HG03196 (cell line): ENCODE results near the gene FBXL5.
A peak's percentile ranks its signal among the peaks of the same experiment; 100 is the strongest.

ENCODE experiments used
- ATAC-seq: cut with Tn5 transposase; IDR thresholded peaks from one replicate; pipeline ENCODE4 v1.9.1; 2021; ENCODE audit not compliant: unreplicated experiment

Gene FBXL5

DNA sequence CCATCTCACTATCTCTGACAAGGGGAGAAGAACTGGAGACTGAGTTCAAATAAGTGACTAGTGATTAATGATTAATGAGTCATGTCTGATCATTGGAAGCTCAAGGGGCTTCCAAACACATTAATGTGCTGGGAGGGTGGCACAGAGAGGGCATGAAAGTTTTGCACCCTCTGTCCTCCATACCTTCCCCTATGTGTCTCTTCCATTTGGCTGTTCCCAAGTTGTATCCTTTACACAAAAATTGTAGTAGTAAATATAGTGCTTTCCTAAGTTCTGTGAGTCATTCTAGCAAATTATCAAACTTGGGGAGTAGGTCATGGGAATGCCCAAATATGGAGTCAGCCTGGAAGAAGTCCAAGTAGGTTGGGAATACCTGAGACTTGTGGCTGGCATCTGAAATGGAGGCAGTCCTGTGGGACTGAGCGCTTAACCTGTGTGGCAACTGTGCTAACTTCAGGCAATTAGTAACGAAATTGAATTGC is 22.4 kb upstream of the FBXL5 start:
- no peak for ATAC-seq

DNA sequence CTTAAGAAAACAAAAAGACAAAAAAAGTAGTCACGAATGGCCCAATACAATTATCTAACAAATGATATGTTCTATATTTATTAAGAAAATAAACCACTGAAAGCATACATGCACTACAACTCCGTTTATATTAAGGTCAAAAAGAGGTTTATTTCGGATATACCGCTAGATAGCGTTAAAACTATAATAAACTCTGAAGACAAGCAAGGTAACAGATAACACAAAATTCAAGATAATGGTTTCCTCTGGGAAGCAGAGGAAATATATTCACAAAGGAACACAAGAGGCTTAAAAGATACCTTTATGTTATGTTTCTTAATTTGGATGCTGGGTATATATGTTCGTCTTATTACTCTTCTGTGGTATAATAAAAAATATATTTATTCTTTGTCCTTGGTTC is 21.7 kb upstream of the FBXL5 start:
- no peak for ATAC-seq

DNA sequence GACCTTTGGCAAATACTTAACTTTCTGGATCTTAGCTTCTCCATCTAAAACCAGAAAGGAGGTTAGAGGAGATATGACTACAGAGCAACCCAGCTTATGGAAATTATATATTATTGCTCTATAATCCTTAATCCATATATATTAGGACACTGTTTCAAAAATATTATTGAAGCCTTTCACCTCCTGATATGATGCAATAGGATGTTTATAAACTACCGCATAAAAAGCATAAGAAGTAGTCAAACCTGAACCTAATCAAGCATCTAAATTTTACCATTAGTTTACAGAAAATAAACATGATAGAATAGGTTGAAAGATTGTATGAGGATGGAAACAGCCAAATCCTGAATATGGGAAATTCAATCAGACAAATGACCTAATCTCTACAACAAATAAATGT is 20.9 kb upstream of the FBXL5 start:
- no peak for ATAC-seq

DNA sequence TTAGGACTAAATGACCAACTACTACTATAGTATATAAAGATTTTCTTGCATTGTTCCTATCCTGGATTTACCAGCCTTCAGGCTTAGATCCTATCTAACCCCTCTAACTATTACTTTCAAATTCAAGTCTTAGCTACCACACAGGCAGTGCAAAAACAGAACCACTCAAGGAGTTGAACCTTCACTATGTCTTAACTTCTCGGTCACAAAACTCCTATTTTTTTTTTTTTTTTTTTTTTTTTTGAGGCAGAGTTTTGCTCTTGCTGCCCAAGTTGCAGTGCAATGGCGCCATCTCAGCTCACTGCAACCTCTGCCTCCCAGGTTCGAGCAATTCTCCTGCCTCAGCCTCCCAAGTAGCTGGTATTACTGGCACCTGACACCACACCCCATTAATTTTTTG is 20.2 kb upstream of the FBXL5 start:
- no peak for ATAC-seq

DNA sequence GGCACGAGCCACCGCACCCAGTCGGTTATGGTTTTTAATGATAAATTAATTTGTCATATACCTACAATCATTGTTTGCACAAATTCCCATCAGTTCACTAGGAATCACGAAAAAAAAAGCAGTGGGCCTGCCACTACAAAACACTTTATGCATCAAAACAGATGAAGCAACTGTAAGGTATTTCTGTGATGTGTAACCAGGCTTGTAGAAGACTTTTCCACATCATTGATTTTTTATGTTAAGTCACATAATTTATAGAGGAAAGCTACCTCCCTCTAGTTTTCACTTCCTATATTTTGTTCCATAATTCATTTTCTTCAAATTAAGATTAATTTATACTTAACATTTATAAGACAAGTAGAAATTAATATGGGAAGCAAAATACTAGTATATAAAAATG is 19.8 kb upstream of the FBXL5 start:
- ATAC-seq: no peak

DNA sequence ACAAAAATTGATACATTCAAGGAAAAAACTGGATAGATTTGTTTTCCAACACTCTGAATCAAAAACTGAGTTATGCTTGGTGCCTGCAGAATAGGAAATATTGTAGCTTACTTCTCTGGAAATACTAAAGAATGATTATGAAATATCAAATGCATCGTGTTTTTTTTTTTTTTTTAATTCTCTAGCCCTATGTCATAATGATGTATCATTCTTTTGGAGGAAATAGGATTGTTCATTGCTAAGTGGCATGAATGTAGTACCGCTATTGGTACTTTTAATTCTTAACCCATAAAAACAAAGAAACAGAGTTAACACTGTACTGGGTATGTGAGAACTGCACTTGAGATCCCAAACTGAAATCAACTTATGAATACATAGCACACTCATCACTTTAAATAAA is 18.9 kb upstream of the FBXL5 start:
- no peak for ATAC-seq

DNA sequence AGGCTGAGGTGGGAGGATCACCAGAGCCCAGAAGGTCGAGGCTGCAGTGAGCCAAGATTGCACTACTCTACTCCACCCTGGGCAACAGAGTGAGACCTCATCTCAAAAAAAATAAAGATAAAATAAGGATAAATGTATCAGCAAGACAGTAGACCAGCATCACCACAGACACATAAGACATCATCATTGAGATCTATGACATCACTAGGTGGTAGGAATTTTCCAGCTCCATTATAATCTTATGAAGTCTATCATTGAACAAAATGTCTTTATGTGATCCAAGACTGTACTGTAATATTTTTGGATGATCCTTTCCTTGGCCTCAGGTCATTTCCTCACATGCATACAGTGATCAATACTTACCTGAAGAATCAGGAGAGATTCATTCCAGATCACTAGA is 18.2 kb upstream of the FBXL5 start:
- no peak for ATAC-seq

DNA sequence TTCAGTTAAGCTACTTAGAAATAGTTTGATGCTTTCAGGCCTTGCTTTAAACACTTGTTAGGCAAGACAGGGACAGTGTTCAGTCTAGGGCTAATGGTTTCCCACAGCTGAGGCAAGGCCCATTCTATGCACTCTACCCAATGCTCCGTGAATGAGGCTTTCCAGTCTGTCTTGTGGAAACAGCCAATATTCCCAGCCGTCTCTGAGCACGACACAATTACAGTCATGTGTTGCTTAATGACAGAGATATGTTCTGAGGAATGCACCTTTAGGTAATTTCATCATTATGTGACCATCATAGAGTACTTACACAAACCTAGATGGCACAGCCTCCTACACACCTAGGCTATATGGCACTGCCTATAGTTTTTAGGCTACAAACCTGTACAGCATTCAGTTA is 16.9 kb upstream of the FBXL5 start:
- no peak for ATAC-seq

DNA sequence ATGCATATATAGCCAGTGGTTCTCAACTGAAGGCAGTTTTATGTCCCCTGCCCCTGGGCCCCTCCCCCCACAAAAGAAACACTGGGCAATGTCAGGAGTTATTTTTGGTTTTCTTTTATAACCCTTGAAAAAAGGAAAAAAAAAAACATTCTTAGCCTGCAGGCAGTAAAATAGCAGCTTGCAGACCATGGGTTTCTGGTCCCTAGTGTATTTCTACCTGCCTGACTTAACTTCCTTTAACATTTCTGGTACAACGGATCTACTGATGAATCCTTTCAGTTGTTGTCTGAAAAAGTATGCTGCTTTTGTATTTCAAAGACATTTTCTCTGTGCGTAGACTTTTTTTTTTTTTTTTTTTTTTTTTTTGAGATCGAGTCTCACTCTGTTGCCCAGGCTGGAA is 15.4 kb upstream of the FBXL5 start:
- no peak for ATAC-seq

DNA sequence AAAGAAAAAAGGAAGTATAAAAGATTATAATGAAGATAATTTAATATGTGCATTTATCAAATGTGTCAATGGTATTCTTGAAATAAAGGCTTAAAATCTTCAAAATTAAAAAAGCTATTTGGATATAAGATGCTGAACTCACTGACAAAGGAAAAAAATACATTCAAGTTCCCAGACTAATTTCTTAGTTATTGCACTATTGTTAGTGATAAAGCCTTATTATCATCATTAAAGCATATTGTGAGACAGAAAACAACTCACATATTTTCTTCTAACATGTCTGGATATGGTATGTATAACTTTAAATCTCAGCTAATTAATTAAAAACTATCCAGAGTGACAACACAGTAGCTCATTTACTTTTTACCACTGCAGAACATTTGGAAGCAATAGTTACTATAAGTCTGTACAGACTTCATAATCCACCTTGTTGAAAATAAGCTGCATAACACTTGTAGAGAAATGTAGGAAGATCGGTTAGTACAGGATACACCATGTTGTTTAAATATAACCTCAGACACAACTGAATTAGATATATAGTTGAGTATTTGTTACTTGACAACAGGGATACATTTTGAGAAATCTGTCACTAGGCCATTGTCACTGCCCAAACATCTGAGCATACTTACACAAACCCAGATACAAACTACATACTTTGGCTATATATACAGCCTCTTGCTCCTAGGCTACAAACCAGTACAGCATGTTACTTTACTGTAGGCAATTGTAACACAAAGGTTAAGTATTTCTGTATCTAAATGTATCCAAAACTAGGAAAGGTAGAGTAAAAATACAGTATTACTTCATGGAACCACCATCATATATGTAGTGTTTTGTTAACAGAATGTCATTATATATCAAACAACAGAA is 13.6 kb upstream of the FBXL5 start:
- ATAC-seq: no peak

DNA sequence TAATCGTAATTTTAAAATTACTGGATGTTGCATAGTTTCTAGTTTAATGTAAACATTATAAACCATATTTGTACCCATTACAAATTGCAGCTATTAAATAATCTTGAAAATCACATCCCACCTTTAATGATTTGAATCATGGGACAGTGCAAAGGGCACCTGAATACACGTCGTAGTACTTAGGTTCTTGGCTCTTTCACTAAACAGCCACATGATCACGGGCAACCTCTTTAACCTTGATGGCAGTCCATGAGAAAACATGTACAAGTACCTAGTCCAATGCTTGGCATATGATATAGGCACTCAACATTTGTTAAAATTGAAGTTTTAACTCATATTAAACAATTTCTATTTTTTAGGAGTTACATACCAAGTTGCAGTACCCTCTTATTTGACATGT is 11.8 kb upstream of the FBXL5 start:
- ATAC-seq: no peak

DNA sequence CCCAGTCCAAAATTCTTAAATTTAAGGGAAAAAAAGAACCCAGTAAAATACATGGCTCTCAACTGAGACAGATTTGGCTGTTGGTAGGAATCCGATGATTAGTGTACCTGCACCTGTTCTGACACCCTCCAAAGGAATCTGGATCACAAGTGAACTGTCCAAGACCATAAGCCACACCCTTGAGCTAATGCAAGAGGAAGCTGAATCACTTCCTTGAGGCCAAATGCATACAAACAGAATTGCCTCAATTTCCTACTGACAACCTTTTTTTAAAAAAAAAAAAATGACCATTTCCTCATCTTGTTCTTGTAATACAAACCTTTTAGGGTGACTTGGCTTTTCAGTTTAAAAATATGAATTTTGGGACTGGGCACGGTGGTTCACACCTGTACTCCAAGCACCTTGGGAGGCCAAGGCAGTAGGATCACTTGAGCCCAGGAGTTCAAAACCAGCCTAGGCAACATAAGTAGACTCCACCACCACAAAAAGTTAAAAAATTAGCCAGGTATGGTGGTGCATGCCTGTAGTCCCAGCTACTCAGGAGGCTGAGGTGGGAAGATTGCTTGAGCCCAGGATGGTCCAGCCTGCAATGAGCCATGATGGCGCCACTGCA is 10.7 kb upstream of the FBXL5 start:
- no peak for ATAC-seq

DNA sequence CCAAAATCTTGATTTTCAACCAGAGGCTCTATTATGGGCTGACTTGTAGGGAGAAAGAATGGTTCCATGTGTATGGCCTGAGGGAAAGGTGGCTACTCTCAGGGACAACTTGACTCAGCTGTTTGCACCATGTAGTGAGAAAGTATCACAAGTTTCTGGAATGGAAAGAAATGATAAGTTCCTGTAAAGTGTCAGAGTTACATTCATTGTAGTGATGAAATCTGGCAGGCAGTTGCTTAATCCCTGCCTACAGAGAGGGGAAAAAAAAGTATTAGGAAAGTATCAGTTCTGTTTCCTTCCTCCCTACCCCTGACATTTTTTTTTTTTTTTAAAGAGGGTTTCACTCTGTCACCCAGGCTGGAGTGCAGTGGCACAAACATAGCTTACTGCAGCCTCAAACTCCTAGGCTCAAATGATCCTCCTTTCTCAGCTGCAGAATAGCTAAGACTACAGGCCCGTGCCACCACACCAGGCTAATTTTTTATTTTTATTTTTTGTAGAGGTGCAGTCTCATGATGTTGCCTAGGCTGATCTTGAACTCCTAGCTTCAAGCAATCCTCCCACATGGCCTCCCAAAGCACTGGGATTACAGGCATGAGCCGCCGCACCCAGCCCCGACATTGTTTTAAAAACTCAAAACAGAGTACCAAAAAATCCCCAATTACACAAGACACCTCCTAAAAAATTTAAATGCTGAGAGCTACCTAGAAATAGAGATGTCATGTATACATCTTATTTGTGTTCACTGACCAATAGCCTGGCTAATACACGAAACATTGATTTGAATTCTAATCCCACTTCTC is 4.8 kb upstream of the FBXL5 start:
- no peak for ATAC-seq

DNA sequence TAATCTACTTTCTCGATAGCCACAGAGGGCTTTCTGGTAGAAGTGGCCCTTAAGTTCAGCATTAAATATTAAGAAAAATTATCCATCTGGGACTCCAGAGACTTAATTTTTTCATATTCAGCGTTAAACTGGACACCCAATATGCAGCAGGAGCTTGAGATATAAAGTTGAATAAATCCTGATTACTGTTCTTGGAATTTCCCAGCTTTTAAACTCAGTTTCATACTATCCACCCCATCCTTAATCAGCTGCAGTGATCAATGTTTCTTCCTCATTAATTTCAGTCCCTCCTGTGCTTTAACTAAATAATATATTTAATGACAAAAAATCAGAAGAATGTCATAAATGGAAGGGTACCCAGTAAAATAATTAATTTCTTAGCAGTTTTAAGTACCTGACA is 3.6 kb upstream of the FBXL5 start:
- ATAC-seq: no peak

DNA sequence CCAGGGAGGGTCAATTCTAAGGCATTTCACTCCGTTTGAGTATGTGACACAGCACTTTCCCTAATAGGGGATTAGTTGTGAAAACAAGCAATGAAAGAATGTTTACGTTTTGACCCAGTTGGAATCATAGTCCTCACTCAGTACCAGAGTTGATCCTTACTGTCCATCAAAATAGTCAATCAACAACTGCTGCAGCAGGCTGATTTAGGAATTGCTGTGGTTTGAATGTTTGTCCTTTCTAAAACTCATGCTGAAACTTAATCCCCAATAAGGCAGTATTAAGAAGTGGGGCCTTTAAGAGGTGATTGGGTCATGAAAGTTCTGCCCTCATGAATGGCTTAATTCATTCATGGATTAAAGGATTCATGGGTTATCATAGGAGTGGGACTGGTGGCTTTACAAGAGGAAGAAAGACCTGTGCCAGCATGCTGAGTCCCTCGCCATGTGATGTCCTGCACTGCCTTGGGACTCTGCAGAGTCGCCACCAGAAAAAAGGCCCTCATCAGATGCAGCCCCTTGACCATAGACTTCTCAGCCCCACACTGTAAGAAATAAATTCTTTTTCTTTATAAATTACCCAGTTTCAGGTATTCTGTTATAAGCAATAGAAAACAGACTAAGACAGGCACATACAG is 3.1 kb upstream of the FBXL5 start:
- ATAC-seq: no peak

DNA sequence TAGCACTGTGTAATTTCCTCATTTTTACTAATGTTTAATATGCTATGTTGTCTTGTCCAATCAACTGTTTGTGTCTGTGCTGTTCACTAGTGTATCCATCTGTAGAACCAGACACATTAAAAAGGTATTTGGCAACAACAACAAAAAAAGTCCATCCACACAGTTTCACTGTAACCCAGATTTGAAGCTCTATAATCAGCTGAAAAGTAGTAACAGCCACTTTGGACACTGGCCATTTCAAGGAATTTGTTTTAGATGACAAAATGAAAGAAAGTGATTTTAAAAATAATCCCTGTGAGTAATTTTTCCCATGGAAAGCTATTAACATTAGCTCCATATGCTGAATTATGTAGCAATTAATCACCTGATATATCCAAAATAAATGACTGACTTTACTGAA is 2.2 kb upstream of the FBXL5 start:
- no peak for ATAC-seq

DNA sequence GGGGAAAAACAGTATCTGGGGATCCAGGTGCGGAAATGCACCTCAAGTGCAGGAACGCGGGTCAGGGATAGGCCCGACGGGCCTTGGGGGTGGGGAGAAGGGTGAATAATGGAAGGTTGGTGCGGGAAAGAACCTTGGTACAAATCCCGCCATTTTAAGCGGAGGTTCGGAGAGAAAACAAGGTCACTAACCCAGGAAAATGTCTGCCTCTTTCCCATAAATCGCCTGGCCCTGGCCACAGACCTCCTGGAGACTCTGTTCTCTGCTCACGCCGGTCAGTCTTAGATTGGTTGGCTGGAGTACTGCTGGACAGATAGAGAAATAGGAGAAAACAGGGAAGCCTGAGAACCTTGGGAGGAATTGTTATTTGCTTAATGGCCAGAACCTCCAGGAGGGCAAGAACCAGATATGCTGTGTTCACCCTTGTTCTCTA is 897 bp upstream of the FBXL5 start:
- no peak for ATAC-seq

DNA sequence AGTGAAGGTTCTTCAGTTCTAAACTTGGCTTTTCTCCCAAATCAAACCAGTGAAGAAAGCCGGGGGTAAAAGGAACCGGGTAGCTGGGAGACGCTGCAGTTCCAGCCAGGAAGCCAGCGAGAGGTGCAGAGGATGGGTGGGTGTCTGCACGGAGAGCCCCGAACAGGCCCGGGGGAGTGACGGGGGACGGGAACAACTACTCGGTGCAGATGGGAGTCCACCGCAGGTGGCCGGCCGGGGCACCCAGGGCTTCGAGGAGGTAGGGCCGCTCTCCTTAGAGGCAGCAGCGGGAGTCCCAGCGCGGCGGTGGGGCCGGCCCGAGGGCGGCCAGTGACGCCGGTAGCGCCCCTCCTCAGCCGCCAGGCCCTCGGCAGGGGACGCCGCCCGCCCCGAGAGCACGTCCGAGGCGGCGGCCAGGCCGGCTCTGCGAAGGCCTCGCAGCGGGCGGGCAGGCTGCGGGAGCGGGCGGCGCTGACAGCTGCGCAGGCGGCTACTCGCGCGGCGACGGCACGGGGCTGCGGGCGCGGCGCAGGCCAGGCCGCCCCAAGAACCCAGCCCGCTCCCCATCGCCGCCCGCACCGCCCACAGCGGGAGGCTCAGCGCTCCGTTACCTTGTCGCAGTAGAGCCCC is 449 bp downstream of the FBXL5 start:
- ATAC-seq: peak; percentile 43

DNA sequence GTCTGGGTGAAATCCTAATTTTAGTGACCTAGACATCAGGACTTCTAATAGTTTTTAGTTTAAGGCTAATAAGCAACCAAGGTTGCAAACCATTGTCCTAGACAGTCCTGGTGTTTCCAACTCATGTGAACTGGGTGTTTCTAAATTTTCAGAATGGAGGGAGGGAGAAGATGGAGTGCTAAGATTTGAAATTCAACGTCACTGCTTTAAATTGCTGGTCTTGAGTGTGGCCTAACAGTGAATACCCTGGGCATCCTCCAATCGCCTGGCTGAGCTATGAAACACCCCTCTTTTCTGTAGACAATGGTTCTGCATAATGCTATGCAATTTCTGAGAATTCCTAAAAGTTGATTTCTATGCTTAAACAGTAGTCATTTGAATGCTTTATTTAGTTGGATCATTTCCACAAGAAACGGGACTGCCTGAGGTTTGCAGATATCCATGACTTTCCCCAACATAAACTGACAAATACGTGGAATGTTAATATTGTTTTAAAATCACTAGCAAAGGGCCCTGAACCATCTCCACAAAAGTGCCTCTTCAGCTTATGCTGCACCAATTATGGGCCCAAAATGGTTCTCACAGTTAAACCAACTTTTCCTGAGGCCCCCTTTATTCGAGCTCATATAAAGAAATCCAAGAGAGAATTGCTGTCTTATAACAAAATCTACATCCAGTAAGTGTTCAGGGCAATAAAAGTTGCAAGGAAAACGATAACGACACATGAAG is 1.1 kb downstream of the FBXL5 start:
- ATAC-seq: no peak

DNA sequence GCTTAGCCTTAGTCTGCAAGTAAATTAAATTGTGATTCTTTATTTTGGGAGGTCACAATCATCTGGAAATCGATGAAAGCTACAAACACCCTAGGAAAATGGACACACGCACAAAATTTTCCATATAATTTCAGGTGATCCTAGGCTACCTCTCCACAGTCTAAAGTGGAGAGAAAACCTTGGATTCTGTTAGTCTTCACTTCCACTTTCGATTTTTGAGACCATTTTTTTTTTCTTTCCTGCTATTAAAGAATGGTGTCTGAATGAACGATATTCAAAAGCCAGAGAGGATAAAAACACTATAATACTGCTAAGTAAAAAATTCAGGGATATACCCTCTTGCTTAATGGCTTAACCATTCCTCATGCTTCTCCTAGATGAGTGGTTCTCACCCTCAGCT is 1.7 kb downstream of the FBXL5 start:
- no peak for ATAC-seq
